DMS114 treated with DMSO at 0.1 percent for 48 hours (cell line): ENCODE results near the gene TK1.

Experiments
- DNase-seq: peaks from one replicate; lab custom pipeline; 2025; ENCODE audit not compliant: unreplicated experiment; lab: John Stamatoyannopoulos, UW

The TK1 gene

GRCh38 chr17:78135858-78136500 is 50.9 kb downstream of the TK1 start:
- no peak for DNase-seq

DNA sequence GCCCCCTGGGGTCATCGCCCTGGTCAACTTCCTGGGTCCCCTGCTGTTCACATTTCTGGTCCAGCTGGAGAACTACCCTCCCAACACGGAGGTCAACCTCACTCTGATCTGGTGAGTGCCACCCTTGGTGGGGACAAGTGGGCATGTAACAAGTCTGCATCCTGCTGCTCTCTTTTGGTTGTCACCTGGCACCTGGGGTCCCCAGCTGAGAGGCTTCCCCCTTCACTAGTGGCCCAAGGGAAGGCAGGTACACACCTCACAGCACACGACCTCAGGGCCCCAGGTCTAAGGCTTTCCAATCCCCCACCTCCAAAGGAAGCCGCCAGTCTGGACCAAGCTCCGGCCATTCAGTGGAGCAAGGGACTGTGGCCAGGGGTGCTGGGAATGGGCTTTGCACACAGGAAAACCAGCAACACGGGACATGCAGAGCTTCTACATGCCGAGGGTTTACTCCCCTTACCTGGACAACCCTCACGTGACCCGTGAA is 51.9 kb downstream of the TK1 start:
- DNase-seq: no peak

GRCh38 chr17:78133971-78134898 is 52.6 kb downstream of the TK1 start:
- no peak for DNase-seq

GRCh38 chr17:78133179-78133951 is 53.5 kb downstream of the TK1 start:
- no peak for DNase-seq

DNA sequence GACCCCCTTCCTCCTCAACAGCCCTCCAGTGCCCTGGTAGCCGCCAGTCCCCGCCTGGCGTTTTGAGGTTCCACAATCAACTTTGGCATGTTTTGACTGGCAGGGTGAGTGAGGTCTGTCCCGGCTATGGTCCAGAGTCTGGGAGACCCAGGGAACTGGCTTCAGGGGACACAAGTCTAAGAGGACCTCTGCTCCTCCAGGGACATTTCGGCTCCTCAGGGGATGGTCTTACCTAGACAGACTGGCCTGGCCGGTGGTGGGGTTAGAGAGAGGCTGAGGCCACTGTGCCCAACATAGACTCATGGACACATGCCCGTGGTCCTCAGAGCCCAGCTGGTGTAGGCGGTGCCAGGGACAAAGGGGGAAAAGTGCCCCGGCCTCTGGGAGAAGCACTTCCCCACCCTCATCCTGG is 54.1 kb downstream of the TK1 start:
- no peak for DNase-seq

- DNase-seq: no peak
Measured at GRCh38 chr17:78132084-78132676, 54.7 kb downstream of the TK1 start.

DNA sequence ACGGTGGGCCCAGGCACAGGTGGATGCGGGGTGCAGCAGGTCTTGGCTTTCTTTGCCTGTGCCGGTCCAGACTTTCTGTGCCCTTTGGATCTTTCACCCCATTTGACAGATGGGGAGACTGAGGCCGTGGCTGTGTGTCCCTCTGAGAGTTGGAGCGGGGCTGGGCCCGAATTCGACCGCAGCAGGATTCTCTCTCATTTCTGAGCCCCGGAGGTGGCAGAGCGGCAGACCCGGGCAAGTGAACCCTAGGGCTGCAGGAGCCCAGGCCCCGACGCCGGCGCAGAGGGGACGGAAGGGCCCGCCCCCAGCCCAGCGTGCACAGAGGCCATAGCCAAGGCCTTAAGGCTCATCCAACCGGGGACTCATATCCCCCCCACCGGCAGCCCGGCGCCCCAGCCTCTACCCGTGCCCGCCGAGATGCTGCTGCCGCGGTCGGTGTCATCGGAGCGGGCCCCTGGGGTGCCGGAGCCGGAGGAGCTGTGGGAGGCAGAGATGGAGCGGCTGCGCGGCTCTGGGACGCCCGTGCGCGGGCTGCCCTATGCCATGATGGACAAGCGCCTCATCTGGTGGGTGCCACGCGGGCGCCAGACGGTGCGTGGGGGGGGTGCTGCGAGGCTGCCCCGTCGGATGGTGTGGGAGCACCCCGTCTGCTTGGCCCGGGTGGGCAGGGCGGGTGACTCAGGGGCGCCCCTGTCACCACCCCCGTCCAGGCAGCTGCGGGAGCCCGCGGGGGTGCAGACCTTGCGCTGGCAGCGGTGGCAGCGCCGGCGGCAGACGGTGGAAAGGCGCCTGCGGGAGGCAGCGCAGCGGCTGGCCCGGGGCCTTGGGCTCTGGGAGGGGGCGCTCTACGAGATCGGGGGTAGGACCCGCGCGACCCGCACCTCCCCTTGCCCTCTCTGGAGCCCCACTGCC is 55.4 kb downstream of the TK1 start:
- DNase-seq: no peak

GRCh38 chr17:78130437-78131101 is 56.3 kb downstream of the TK1 start, which contains the start of gene TMC8:
TSS of gene TMC8 (plus strand) at chr17:78130771. CDS start at chr17:78131589, 818 bp downstream.
- no peak for DNase-seq

DNA sequence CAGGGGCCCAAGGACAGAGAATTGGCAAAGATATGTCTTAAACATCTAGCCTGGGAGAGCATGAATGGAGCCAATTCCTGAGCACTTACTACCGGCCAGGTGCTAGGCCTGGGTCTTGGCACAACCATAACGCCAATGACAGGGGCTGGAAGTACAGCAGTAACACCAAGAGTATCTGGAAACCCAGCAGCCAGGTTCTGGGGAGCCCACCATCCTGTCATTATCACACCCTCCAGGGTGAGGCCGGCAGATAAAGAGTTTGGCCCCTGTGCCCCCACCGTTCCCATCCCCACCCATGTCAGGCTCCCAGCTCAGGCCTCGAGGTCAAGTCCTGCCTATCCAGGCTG is 56.8 kb downstream of the TK1 start:
- DNase-seq: no peak

- no peak for DNase-seq
Measured at GRCh38 chr17:78129351-78130089, 57.3 kb downstream of the TK1 start.

DNA sequence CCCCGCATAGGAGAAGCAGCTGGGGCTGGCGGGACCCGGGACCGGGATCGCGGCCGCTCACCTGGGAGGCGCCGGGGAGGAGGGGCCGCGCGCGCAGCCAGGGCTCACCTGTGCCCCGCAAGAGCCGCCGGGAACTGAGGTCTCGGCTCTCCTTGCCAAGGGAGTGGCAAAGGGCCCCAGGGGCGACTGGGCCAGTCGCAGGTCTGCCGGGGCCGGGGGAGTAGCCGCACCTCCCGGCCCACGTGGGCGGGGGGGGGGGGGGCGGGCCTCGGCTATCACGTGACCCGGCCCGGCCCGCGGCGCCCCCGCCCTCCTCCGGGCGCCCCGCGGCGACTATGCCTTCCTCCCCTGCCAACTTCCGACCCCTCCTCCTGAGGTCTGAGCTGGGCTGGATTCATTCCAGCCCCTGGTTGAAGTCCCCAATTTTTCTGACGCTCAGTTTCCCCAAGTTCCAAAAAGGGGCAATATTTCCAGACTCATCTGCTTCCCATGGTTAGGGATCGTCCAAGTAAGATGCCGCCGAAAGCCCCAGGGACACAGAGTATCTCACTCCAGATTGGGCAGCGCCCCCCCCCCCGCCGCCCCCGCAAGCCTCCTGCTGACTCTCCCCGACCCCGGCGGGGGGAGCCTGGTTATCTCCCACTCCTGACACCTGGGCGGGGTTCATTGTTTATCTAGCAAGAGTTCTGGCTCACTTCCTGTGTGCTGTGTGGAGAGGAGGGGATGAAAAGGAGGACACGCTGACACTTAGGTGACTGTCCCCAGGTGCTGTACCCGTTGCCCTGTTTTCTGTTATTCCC is 58.1 kb downstream of the TK1 start, which contains the start of gene TMC6:
Gene TMC6, minus strand, starts transcription at position 205 of the 800 bp plus-strand sequence. CDS start 1,923 bp downstream, outside the sequence.
- DNase-seq: no peak

GRCh38 chr17:78127888-78128550 is 58.8 kb downstream of the TK1 start:
- no peak for DNase-seq

DNA sequence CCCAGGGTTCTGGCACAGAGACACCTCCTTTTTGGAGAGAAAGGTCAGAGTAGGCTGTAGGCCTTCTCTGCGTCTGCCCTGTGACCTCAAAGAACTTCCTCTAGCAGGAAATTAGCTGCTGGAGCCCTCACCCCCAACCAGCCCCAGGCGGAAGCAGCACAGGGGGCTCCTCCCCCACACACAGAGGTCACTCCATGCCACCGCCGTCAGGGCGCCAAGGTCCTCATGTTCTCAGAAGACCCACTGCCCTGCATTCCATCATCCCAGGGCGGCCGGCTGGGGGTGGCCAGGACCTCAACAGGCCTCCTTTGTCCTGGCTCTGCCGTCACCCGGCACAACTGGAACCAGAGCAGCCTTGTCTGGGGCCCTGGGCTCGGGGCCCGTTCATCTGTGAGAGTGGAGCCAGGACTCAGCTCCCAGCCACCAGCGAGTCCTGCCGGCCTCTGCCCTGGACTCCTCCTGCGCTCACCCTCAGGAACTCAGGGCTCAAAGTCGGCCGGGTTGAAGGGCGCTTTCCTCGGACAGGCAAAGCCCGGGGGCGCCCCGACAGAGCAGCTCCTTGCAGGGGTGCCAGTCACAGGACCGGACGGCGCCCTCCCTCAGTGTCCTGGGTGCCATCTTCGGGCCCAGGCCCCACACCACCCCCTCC is 59.5 kb downstream of the TK1 start:
- DNase-seq: no peak

DNA sequence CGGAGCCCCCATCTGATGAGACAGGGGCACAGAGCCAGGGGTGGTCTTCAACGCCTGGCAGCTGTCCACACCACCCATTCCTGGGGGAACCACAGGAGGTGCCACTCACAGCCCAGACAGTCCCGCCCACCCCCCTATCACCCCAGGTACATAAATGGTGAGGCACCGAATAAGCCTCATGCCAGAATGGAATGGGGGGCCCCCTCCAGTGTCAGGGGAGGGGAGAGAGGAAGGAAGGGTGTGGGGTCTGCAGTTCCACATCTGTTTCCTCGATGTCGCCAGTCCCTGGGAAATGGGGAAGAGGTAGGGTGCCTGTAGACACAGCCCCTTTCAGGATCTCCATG is 60.0 kb downstream of the TK1 start:
- no peak for DNase-seq

DNA sequence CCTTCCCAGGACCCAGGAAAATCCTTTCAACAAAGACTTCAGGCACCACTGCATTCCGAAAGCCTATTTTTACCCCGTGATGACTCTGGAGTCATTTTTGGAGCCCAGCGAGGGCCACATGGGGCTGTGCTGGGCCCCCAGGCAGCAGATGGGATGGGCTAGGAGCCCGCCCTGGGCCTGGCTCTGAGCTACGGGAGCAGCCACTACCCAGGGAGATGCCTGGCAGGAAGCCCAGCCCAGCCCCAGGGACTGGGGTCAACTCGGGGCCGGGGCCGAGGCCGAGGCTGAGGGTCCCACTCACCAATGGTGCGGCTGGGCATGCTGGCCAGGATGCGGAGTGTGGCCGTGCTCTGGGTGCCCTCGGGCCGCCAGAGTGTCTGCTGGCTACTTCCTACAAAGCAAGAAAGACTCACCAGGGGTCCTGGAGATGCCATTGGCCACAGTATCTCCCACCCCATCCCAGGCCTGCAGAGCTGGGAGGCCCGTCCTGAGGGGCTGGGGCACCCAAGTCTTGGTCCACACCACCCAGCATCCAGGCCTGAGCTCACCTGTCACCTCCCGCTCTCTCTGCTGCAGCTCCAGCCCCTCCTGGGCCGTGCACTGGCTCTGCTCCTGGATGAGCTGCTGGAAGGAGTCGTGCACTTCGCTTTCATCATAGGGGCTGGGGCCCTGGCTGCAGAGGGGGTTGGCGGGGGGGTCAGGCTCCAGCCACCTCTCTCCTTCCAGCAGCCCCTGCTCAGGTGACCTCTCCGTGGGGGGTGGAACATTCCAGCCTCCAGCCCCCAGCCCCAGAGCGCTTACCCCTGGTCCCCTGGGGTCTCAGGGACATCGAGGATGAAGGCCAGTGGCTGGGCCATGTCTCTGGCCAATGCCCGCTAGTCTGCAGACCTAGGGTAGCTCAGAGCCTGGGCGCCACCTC is 60.6 kb downstream of the TK1 start:
- DNase-seq: no peak
